OCI-LY1 (cell line): ENCODE measurements around the gene TAS1R2.

ENCODE experiments used
- EZH2 ChIP-seq: fragments of 200-600 bp; sonication (generic), shearing (Covaris generic); IDR thresholded peaks from 2 replicates; pipeline ENCODE4 v1.8.0; 2017; ENCODE audit warnings: borderline replicate concordance, mixed run types, mild to moderate bottlenecking, antibody characterized with exemption, low read length, moderate library complexity, mixed read lengths
- TF ChIP-seq, protein P1 (sequence below): fragments of 200-600 bp; sonication (generic), shearing (Covaris generic); IDR thresholded peaks from 2 replicates; pipeline ENCODE4 v1.5.1; 2017; ENCODE audit warnings: mild to moderate bottlenecking, antibody characterized with exemption, low read length, moderate library complexity, mixed read lengths

DNA sequence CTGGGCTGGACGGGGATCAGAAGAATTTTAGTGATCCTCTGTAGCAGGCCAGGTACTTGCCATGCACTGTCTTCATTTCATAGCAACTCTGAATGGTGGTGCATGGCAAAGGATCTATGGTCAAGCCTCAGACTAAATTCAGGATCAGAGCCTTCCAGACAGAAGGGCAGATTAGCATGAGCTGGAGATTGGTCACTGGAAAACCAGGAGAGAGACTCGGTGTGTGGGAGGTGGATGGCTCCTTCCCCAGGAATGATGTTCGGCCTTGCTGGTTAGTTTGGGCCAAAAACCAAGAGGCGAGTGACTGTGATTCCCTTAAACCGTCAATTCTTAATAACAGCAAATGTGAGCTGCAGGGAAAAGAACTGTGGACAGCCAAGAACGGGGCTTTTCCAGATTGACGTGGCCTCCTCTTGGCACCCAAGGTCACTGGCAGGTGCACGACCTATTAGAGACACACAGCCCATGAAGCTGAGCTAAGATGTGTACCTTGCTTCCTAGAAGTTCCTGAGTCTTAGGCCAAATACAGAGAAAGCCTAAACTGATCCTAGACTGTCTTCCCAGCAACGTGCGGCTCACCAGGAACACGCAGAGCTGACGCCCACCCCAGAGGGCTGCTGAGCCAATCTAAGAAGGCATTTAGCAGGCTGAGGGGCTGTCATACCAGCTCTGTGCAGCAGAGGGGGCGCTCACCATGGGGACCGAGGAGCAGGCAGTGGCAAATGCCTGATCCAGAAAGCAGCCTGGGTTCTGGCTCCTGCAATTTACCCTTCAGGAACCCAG, 24.4 kb upstream of the TAS1R2 start:
- TF ChIP-seq, protein P1, sequence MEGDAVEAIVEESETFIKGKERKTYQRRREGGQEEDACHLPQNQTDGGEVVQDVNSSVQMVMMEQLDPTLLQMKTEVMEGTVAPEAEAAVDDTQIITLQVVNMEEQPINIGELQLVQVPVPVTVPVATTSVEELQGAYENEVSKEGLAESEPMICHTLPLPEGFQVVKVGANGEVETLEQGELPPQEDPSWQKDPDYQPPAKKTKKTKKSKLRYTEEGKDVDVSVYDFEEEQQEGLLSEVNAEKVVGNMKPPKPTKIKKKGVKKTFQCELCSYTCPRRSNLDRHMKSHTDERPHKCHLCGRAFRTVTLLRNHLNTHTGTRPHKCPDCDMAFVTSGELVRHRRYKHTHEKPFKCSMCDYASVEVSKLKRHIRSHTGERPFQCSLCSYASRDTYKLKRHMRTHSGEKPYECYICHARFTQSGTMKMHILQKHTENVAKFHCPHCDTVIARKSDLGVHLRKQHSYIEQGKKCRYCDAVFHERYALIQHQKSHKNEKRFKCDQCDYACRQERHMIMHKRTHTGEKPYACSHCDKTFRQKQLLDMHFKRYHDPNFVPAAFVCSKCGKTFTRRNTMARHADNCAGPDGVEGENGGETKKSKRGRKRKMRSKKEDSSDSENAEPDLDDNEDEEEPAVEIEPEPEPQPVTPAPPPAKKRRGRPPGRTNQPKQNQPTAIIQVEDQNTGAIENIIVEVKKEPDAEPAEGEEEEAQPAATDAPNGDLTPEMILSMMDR, result peak; percentile 80
- TF ChIP-seq EZH2, result no peak
